ENCODE data around the gene EEF1G. TPM values are rescaled to one million over a fixed set of nuclear protein-coding genes. Genes with fewer than 3 reads are reported as not detected.

EEF1G gene
- total RNA-seq, 4 donors from 2014 or later, result 650 to 1,310 (median 1,178) TPM

- TF ChIP-seq CTCF (IDR thresholded peaks at IDR 0.05; ENCODE audit: low read depth), result no peak
These were observed 28.9 kb downstream of the EEF1G start for GRCh38 chr11:62544581-62545436.

GRCh38 chr11:62543680-62544444, 29.8 kb downstream of the EEF1G start:
- no peak for TF ChIP-seq CTCF (IDR thresholded peaks at IDR 0.05; ENCODE audit: low read depth)

DNA sequence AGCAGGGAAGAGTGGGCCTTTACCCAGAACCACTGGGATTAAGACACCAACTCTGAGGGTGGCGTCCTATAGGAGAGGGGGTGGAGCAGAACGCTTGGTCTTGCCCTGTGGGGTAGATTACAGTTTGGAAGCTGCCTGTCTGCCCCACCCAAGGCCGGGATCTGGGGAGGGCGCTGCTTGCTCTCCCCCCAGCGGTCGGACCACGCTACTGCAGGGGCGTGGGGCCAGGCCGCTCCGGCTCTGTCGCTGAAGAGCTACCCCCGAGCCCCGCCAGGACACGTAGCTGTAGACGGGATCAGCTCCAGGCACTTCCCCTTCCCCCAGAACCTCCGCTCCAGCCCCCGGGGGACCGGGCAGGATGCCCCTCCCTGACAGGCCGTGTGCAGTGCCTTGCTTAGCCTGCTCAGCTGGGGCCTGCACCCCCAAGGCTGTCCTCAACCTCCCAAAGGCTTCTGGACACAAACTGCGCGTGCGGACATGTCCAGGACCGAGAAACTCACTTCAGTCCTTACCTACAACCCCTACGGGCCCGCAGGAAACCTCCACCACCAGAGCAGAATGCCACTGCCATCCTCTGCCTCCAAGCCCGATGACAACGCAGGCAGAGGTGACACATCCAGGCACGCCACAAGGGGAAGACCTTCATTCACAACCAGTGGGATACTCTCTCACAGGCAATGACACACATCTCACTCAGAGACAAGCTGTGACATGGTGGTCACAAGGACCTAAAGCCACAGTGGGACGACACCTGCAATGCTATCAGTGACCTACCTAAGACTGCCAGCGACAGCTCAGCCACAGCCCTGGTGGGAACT, 30.7 kb downstream of the EEF1G start:
- TF ChIP-seq CTCF (IDR thresholded peaks at IDR 0.05; ENCODE audit: low read depth), result no peak

DNA sequence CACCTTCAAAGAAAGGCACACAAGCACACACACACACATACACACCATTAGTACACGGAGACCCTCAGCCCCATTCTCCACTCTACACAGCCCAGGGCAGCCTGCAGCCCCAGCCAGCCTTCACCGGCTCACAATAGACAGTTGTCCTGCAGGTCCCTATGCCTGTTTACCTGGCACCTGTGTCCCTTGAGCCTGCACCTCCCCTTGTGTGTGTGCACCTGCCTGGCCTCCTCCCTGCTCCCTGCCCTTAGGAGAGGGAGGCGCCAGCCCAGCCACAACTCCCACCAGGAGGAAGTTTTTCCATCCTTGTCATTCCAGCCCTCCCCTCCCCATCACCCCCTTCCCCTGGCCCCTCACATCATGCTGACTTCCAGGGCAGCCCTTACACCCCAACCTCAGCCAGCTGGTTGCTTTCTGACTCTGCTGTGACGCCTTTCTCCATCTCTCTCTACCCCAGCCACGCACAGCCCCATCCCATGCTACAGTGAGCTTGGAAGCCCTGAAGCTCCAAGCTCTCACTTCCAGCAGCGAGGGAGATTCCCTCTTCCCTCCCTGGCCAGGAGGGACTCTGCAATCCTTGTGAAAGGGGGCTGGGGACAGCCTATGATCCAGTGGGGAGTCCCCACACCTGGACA, 31.5 kb downstream of the EEF1G start:
- no peak for TF ChIP-seq CTCF (IDR thresholded peaks at IDR 0.05; ENCODE audit: low read depth)

DNA sequence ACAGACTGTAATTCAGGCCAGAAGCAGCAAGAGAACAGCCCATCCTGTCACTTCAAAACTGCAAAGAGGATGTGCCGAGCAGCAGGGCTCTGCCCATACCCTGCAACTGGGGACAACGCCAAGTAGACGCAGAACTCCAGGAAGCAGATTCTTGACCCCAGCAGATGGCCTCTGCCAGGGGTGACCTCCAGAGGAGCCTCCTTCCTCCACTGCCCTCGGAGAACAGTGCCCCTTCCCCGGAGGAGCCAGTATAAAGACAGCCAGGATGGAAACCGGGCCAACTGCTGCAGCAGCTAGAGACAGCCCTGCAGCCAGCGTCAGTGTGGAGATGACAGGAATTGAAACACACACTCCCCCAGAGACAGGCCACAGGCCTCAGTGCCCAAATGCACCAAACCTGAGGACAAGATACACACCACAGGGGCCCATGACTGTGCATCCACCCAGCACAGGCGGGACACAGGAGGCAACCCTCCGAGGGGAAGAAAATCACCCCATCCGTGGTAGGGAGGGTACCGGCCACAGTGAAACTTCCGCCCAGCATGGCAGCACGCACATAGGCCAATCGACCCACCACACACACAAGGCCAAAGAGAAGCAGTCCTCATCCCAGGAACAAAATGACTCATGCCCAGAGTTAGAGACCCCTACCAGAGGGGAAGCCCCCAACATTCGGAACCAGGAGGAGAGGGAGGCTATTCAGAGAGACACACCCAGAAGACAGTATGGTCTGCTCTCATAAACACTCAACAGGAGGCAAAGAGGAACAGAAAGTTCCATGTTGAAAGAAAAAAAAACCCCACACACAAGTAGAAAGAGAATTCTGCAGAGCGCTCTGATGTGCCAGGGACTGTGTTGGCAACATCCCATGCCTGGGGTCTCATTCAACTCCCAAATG, 32.6 kb downstream of the EEF1G start:
- TF ChIP-seq CTCF (IDR thresholded peaks at IDR 0.05; ENCODE audit: low read depth), result no peak

DNA sequence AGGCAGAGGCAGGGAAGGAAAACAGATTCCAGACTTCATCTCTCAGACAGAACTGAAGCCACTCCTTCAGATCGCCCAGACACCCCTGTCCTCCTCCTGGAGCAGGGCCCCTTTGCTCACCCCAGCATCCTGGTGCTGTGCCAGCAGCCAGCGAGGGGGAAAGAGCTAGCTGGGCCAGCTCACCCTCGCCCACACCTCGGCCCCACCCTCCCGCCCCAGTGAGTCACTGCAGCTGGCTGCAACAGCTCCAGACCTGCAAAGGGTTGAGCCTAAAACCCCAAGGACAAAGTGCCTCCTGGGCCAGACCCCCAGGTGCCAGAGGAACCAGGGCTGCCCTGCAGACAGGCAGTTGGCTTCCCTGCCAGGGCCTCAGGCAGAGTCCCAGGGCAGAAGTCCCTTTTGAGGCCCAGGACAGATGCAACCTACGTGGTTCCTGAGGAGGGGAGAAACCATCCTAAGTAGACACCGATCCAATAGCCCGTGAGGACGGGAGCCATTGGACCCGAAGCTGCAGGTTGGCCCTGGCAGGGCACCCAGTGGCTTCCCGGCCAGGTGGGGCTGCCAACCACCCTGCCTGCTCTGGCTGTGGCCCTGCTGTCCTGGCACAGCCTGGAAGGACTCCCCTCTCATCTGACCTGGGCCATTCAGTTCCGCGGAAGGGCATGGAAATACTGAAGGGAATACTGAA, 34.3 kb downstream of the EEF1G start:
- TF ChIP-seq CTCF (IDR thresholded peaks at IDR 0.05; ENCODE audit: low read depth), result no peak
